GM10847 (cell line): ENCODE results near the gene HSD17B1.
"Not testable (repeated sequence)": the region's sequence is repeated elsewhere in the genome, so short reads cannot be mapped to it uniquely, and the experiment has no call there.

Source experiments
- POLR2A ChIP-seq: IDR thresholded peaks from 2 replicates; pipeline ENCODE4 v1.6.1; 2011; ENCODE audit not compliant: insufficient read length; ENCODE audit errors: extremely low read depth

The HSD17B1 gene, protein sequence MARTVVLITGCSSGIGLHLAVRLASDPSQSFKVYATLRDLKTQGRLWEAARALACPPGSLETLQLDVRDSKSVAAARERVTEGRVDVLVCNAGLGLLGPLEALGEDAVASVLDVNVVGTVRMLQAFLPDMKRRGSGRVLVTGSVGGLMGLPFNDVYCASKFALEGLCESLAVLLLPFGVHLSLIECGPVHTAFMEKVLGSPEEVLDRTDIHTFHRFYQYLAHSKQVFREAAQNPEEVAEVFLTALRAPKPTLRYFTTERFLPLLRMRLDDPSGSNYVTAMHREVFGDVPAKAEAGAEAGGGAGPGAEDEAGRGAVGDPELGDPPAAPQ

DNA sequence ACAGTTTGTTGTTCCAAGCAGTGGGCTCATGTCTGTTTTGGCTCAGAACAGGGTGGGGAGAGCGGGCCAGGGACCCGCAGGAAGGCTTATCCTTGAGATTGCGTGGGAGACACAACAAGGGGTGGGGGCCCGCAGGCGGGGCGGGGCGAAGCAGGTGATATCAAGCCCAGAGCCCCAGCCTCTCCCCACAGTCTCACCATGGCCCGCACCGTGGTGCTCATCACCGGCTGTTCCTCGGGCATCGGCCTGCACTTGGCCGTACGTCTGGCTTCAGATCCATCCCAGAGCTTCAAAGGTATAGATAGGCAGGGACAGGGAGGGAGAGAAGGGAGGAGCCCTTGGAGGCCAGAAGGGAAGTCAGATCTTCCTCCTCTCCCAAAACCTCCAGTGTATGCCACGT, at the start of gene HSD17B1:
TSS of gene HSD17B1 (plus strand) at position 188 of the 400 bp plus-strand sequence. CDS start at position 199, 11 bp downstream.
- TF ChIP-seq POLR2A = not testable (repeated sequence)

DNA sequence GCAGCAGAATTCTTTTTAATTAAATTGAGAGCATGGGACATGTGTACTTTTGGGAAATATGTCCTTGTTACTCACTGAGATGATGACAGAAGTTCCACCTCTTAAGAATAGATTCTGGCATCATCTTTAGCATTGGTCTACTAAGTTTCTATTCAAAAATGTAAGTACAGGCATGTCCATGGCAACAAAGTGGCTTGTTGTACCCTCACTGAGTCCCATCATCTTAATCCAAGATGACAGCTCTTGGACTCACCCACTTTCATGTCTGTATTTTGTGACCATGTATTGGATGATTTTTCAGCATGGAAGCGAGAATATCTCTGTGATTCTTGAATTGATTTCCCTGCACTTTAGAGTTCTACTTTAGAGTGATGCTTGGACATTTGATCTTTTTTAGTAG, 49.8 kb upstream of the HSD17B1 start:
- TF ChIP-seq POLR2A = no peak

DNA sequence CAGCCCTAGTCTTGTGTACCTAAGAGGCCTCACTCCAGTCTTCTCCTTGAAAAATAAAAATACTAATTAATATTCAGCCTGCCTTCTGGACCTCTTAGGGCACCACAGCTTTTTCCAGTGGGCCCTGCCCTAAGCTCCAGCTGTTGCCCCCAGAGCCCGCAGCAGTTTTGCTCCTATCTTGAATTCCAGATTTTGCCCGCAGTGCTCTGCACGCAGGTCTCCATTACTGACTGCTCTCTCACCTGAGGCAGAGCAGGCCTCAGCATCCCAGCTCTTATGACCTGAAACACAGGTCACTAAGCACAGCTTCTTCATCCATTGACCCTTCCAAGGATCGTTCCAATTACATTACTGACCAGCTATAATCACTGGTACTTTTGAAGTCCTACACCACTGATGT, 45.1 kb upstream of the HSD17B1 start:
- no peak for TF ChIP-seq POLR2A

DNA sequence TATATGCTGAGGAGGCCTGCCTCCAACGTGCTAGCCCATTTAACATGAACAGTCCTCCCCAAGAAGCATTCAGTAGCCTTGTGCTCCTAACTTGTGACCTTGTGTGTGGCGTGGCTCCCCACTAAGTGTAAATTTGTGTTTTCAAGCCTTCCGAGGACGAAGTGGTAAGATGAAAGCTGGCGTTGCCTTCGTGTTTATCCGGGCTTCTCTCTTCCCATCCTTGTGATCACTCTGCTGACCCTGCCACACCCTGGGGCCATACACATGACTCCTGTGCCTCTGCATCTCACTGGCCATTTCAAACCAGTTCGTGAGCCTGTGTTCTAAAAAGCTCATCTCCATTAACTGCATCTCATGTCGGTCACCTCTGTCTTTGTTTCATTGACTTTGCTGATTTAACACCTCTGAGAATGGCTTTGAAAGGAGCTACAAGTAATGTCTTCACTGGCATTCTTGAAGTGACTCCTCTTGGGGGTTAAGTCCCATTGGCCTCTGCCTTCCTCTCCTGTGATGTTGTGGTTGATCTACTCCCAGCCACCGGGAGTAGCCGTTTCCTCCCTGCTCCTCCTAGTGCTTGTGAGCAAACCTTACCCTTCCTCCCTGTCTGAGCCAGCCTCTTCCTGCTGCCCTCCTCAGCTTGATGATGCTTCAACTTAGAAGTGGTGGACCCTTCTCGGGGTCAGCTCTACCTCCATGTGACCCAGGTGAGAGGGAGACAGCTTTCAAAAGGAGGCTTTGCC, 44.1 kb upstream of the HSD17B1 start:
- no peak for TF ChIP-seq POLR2A

DNA sequence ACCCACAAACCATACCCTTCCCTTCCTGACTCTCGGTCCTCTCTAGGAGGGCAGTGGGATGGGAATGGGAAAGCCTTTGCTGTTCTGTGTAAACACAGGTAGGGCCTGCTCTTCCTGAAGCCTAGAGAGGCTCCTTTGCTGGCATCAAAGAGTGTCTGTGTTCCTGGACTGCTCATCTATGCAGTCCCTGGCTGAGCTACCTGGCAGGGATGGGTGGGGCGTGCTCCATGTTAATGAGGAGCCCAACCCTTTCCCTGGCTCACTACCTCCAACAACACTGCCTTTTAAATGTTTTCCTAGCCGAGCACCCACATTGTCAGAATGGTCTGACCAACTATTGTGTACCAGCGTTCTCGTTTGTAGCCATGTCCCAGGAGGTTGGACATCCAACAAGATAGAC, 43.3 kb upstream of the HSD17B1 start:
- no peak for TF ChIP-seq POLR2A

DNA sequence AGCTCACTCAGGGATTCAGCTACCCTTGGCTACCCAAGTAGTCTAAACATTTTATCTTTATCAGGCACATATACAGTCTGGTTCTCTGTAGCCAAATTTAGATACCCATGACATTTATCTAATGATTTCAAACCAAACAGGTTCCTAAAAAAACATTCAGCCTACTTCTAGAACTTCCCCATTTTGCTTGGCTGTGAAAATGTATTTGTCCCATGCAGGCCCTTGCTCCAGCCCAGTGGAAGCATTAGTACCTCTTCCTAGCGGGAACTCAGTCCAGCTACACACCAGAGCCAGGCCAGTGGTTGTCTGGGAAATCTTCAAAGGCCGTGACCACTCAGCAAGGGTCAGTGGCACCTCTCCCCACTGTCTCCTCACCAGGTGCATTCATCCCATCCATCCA, 42.9 kb upstream of the HSD17B1 start:
- TF ChIP-seq POLR2A = no peak

DNA sequence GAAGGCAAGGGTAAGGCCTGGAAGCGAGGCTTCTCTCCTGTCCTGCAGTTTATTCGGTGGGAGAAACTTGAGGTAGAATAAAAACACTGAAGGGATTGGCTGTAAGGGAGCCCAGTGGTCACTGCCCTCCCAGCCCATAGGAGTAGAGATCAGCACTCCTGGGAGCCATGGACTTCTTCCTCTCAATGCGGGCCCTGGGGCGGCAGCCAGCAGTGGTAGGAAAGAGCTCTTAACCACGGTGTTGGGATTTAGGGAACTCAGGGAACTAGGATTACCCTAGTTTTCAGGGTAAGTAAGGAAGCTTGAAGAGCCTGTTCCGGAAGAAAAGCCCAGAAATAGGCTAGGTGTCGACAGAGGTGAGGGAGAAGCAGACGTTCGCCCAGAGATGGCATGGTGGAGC, 40.5 kb upstream of the HSD17B1 start:
- TF ChIP-seq POLR2A = no peak

DNA sequence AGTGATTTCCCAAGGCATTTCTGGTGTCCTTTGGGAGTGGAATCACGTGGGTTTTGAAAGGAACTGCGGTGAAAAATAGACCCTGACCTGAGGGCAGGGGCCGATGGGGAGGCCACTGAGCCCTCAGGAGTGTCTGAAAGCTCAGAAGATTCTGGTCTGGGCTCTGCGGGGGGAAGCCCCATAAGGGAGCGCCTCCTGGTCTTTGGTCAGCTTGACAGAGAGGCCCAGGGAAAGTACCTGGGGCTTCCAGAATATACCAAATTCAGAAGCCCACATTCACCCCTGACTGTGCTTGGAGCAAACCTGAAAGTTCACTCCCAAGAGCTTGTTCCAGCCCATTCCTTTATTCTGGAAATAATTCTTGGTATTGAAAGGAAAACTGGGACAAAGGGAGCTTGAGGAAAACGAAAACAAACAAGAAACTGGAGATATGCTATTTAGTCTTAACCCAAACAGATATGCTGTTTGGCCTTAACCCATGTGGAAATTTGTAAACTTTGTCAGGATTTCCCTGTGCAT, 39.9 kb upstream of the HSD17B1 start:
- no peak for TF ChIP-seq POLR2A

DNA sequence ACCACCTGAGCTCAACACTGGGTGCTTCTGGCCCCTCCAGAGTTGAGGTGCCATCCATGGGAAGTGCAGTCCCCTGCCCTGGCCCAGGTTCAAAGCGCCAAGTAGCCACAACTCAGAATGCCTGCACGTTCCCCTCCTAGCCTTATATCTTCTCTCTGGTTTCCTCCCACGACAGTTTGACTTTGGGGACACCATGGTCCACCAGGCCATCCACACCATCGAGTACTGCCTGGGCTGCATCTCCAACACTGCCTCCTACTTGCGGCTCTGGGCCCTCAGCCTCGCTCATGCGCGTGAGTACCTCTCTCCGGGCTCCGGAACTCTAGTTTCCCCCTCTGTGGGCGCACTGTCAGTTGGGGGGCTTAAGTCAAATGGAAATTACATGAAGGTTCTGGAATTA, 39.0 kb upstream of the HSD17B1 start:
- no peak for TF ChIP-seq POLR2A

DNA sequence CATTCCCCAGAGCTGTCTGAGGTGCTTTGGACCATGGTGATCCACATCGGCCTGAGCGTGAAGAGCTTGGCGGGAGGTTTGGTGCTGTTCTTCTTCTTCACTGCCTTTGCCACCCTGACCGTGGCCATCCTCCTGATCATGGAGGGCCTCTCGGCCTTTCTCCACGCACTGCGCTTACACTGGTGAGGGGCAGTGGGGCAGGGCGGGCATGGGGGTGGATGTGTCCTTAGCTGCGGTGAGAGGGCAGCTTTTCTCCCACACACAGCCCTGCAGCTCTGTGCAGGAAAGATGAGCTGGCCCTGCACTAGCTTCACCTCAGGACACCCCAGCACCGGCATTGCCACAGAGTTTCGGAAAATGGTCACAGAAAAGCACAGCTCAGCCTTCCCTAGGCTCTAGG, 38.4 kb upstream of the HSD17B1 start:
- no peak for TF ChIP-seq POLR2A

DNA sequence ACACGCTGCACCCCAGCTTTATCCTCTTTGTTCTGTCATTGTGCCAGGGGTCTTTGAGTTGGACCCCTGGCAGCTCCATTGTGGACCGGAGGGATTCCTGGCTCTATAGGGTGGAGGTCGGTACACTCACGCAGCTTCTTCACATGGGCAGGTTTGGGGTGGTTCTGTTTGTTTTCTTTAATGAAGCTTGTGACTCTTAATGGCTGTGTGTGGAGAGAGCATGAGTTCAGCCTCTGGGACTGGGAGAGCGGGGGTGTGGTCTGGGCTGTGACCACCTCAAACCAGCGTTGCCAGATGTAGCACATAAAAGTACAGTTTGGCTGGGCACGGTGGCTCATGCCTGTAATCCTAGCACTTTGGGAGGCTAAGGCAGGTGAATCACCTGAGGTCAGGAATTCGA, 37.9 kb upstream of the HSD17B1 start:
- no peak for TF ChIP-seq POLR2A

DNA sequence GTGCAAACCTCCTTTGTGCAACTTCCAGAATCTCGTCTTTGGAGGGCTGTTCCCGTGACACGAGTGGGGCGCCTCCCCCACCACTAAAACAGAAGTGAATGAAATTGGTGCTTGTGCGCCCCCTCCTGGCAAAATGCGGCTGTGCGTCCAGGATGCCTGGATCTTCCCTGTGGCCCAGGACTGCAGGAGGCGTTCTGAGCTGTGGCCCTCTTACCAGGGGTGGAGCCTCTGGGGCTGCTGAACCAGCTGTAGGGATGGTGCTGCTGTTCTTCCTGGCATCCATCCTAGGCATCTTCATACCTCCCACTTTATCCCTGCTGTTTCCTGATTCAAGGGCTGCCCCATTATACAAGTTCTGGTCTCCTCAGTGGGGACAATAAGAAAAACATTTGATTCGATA, 35.2 kb upstream of the HSD17B1 start:
- TF ChIP-seq POLR2A = no peak

DNA sequence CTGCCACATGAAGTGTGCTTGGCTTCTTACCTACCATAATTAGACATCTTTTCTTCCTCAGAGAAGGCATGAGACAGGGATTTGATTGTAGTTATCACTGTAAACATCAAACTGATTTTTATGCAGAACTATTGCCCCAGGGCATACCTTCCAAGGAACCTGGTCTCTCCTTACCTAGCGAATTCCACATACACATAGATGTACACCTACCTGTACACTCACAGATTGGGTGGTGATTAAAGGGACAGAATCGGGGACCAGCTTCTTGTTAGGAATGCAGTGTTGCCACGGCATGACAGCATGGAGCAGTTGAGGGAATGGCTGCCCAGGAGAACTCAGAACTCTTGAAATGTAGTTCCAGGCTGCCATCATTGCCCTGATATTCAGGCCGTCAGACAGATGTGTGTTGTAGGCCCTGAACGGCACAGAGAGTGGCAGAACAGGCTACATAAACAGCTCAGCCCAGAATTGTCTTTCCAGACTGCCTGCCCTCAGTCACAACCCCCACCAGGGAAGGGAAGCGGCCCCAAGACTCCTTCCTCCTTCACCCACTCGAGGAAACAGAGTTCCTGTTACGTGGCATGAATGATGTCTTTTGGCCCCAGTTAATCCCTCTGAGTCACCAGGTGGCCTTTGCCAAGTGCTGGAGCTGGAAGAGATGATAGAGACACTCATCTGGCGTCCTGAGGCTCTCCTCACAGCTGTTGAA, 34.5 kb upstream of the HSD17B1 start:
- TF ChIP-seq POLR2A = no peak

DNA sequence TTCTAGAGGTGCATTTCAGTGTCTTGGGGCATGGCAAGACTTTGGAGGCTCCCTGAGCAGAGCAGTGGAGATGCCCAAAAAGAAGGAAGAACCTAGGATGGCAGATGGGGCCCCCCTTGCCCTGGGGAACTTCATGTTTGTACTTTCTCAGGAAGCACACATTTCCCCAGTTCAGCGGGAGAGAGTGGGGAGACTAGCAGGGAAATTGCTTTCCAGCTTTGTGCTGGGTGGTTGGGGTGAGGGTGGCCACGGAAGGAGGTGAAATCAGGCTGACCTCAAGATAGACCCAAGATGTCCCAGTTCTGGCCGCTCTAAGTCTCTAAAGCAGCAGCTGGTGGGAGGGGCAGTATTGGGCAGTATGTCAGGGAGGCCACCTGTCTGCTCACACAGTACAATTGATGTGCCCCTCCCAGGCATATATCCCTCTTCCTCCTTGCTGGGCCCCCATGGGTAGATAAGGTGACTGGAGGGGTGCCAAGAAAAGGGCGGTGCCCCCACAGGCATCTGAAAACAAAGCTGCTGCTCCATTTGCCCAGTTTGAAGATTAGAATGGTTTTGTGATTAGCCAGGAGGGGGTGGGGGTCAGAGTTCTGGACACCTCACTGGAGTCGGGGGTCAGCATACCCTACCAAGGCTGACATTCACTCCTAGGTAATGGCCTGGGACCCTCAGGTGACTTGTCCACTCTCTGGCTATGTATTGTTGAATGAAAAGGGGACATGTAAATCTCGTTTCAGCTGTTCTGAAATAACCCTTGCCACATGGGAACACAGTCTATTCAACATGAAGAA, 33.8 kb upstream of the HSD17B1 start:
- no peak for TF ChIP-seq POLR2A

DNA sequence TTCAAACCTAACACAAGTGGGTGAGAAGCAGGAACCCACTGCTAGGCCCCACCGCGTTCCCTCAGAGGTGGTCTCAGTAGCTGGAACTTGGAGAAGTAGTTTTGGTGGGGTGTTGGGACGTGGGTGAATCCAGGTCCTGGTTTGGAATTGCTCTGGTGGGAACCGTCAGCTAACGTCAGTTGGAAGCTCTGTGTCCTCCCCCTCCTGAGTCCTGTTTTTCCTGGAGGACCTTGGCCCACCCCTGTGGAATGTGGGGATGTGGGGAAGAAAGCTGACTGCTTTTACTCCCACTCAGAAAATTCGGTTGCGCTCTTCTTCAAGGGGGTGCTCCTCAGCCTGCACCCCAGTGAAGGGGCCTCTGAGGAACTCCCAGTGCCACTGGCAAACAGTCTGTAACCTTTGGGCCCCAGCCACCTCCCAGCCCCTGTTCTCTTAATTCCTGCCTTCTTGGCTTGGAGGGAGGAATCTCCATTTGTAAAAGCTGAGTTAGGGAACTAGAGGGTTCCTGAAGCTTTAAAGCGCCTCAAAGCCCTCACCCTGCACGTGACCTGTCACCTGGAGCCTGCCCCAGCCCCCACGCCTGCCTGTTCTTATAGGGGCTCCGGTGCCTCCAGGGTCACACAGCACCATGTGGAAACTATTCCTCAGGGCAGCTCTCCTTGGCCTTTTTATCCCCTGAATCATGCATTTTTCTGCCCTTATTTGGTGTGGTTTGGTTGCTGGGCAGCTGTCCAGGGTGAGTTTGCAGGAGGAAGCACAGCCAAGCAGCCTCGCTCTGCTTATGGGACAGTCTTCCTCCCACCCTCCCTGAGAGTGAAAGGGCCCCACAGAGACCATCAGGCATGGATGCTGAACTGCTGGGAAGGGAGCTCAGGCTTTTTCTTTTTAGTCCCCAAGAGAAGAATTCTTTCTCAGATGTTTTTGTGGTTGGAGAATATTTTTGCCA, 32.9 kb upstream of the HSD17B1 start:
- TF ChIP-seq POLR2A = no peak
